GM19372 (cell line): ENCODE results near the gene HPN.
"Not testable (repeated sequence)": the region's sequence is repeated elsewhere in the genome, so short reads cannot be mapped to it uniquely, and the experiment has no call there.

Experiments
- ATAC-seq: cut with Tn5 transposase; IDR thresholded peaks from one replicate; pipeline ENCODE4 v1.9.1; 2021; ENCODE audit warnings: mild to moderate bottlenecking, low read depth, moderate library complexity; ENCODE audit not compliant: unreplicated experiment

HPN gene

GRCh38 chr19:35008891-35009341 is 32.6 kb upstream of the HPN start:
- ATAC-seq, result no peak

GRCh38 chr19:35009424-35010415 is 31.8 kb upstream of the HPN start:
- ATAC-seq, result no peak

- no peak for ATAC-seq
Measured at GRCh38 chr19:35011091-35011689, 30.3 kb upstream of the HPN start.

GRCh38 chr19:35011737-35012682 is 29.5 kb upstream of the HPN start:
- ATAC-seq, result no peak

GRCh38 chr19:35013041-35013819 is 28.3 kb upstream of the HPN start:
- ATAC-seq, result no peak

GRCh38 chr19:35013820-35014754 is 27.4 kb upstream of the HPN start:
- ATAC-seq, result no peak

GRCh38 chr19:35014774-35015173 is 26.7 kb upstream of the HPN start:
- ATAC-seq, result not testable (repeated sequence)

- ATAC-seq, result no peak
Measured at GRCh38 chr19:35015270-35015953, 26.1 kb upstream of the HPN start.

GRCh38 chr19:35015954-35016351 is 25.6 kb upstream of the HPN start:
- no peak for ATAC-seq

- ATAC-seq, result no peak
Measured at GRCh38 chr19:35017507-35017906, 24.0 kb upstream of the HPN start.

- ATAC-seq, result no peak
Measured at GRCh38 chr19:35018379-35018778, 23.1 kb upstream of the HPN start.

- ATAC-seq, result no peak
Measured at GRCh38 chr19:35019144-35019543, 22.4 kb upstream of the HPN start.

- no peak for ATAC-seq
Measured at GRCh38 chr19:35021016-35021415, 20.5 kb upstream of the HPN start.

- no peak for ATAC-seq
Measured at GRCh38 chr19:35021596-35021995, 19.9 kb upstream of the HPN start.

- ATAC-seq, result no peak
Measured at GRCh38 chr19:35022460-35022859, 19.1 kb upstream of the HPN start.

GRCh38 chr19:35023428-35023827 is 18.1 kb upstream of the HPN start:
- ATAC-seq, result no peak

- no peak for ATAC-seq
Measured at GRCh38 chr19:35024095-35024494, 17.4 kb upstream of the HPN start.

GRCh38 chr19:35025969-35026368 is 15.6 kb upstream of the HPN start:
- no peak for ATAC-seq
